Panc1 (cell line): ENCODE results near the gene INAVA.

Source experiments
- POLR2AphosphoS5 ChIP-seq: IDR thresholded peaks from 2 replicates; pipeline ENCODE4 v1.6.1; 2012; ENCODE audit warnings: mild to moderate bottlenecking, low read depth, low read length, moderate library complexity
- SIN3A ChIP-seq: IDR thresholded peaks from 2 replicates; pipeline ENCODE4 v1.6.1; 2012; ENCODE audit warnings: low read depth, mild to moderate bottlenecking, low read length, moderate library complexity, borderline replicate concordance; ENCODE audit not compliant: insufficient read depth
- TF ChIP-seq, protein P1 (sequence below): fragments of 450-650 bp; IDR thresholded peaks from 2 replicates; pipeline ENCODE4 v1.5.1; 2017; ENCODE audit warnings: mild to moderate bottlenecking

- TF ChIP-seq, protein P1, sequence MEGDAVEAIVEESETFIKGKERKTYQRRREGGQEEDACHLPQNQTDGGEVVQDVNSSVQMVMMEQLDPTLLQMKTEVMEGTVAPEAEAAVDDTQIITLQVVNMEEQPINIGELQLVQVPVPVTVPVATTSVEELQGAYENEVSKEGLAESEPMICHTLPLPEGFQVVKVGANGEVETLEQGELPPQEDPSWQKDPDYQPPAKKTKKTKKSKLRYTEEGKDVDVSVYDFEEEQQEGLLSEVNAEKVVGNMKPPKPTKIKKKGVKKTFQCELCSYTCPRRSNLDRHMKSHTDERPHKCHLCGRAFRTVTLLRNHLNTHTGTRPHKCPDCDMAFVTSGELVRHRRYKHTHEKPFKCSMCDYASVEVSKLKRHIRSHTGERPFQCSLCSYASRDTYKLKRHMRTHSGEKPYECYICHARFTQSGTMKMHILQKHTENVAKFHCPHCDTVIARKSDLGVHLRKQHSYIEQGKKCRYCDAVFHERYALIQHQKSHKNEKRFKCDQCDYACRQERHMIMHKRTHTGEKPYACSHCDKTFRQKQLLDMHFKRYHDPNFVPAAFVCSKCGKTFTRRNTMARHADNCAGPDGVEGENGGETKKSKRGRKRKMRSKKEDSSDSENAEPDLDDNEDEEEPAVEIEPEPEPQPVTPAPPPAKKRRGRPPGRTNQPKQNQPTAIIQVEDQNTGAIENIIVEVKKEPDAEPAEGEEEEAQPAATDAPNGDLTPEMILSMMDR = no peak
- TF ChIP-seq SIN3A (no peak), POLR2AphosphoS5 (no peak)
These were observed 6.8 kb upstream of the INAVA start for GRCh38 chr1:200887772-200888348.
